NCI-H526 treated with DMSO at 0.1 percent for 48 hours (cell line): ENCODE results near the gene ANKRD10.
"Not testable (repeated sequence)": the region's sequence is repeated elsewhere in the genome, so short reads cannot be mapped to it uniquely, and the experiment has no call there.

Experiments
- DNase-seq: peaks from one replicate; lab custom pipeline; 2025; lab: John Stamatoyannopoulos, UW

The ANKRD10 gene

DNA sequence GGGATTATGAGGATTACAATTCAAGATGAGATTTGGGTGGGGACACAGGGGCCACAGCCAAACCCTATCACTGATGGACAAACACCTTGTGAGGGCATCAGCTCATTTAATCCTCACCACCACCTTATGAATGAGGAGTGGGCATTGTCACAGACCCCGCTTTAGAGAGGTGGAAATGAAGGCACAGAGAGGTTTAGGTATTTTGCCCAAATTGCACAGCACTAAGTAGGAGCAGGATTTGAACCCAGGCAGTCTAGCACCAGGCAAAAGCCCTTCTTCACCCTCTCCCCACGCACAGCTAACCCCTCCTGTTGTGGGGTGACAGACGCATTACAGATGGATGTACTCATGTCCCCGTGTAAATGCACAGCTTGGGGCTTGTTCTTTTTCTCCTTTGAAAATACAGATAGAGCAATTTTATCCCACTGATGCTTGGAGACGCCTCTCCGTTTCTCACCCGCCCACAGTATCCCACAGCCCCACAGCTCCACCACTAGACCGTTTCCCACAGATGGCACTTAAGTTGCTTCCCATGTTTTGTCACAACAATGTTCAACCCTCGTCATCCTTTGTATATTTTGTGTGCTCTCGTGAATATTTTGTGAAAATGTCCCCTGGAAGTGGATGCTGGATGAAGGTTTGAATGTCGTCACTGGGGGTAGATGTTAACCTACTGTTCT is 48.2 kb downstream of the ANKRD10 start:
- DNase-seq = no peak

DNA sequence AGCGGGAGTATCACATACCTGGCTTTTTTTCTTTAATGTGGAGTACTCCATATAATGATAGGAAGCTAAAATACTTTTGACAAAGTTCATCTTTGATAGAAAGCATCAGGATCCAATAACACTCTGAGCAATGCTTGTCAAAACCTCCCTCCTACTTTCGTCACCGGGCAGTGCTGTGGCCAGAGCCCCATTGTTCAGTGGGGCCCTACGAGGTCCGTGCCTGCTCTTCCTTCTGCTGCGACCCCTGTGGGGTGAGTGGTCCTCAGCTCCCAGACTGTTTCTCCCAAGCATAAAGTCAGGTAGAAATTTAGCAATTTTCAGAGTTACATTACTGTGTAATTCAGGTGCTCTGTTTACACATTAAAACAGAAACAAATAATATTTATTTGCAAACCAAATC is 51.2 kb downstream of the ANKRD10 start:
- DNase-seq = no peak

DNA sequence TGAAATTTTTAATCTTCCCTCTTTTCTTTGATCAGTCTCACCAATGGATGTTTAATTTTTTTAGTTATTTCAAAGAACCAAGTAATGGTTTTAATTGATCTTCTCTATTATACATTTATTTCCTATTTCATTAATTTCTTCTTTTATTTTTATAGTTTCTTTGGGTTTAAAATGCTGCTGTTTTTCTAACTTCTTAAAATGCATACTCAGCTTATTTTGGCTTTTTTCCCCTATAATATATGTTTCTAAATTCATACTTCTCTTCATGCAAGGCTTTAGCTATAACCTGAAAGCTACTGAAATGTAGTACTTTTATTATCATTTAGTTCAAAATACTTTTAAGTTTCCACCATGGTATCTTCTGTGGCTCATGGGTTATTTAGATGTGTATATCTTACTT is 53.9 kb downstream of the ANKRD10 start:
- no peak for DNase-seq

DNA sequence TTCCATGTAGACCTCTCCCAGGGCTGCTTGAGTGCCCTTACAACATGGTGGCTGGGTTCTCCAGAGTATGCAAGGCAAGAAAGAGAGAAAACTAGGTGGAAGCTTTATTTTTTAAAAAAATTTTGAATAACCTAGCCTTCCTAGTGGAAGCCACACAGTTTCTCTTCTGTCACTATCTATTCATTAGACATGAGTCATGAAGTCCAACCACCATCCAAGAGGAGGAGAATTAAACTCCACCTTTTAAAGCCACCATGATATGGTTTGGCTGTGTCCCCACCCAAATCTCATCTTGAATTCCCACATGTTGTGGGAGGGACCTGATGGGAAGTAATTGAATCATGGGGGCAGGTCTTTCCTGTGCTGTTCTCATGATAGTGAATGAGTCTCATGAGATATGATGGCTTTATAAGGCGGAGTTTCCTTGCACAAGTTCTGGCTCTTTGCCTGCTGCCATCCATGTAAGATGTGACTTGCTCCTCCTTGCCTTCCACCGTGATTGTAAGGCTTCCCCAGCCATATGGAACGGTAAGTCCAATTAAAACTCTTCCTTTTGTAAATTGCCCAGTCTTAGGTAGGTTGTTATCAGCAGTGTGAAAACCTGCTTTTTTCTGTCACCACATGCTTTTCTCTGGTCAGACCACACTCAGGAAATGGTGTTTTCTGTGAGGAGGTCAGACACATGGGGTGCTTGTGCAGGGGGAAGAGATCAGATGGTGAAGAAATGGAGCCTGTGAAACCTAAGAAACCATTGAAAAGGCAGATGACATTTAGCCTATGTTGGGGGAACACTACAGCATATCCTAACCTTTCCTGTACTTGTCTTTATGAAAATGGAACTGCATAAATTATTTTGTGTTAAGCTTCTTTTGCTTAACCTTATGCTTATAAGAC is 57.7 kb downstream of the ANKRD10 start:
- DNase-seq = no peak

DNA sequence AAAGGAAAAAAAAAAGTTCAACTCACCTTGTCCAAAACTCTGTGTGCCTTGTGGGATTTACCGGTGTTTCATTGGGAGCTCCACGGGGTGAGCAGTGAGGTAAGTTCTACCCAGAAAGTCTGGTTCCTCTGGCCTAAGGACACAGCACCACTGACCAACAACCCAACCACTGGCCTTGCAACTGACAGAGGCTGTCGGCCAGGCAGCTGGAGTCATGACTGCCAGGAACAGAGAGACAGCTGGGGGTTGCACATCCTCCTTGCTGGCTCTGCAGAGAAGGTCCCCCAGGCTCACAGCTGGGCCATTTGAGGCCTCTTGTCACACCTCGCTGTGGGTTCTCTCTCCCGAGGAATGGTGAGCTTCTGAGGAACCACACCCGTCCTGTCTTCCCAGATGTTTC is 59.5 kb downstream of the ANKRD10 start:
- DNase-seq = no peak

DNA sequence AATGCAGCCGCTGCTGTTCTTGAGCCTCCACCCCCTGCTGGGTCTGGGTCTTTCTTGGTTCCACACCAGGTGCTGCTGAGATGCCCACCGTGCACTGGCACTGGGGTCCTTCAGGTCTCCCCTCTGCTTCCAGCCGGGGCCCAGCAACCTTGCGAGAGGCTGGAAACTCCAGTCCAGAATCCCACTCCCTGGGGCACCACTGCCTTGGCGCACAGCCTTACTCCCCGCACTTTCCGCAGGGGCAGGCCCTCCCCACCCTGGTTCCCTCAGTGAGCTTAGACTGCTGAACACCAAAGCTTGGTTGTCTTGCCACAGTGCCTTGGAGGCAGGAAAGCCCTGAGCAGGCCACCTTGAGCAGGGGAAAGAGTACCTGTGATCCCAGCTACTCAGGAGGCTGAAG is 60.0 kb downstream of the ANKRD10 start:
- no peak for DNase-seq

DNA sequence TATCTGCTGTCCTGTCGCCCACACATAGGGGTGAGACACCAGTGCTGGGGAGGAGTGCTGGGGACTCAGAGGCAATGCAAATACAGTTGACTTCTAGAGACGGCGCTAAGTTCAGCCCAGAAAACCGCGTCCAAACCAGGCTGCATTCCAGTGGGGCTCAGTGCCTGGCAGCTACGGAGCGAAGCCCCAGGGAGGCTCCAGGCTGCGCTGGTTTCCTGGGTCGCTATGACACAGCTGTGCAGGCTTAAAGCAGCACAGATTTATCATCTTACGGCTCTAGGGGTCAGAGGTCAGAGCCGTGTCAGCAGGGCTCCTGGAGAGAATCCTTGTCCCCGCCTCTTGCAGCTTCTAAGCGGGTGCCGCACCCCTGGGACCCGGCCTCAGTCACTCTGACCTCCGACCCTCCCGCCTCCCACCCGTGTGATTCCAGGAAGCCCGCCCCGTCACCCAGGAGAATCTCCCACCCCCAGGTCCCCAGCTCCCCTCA is 61.6 kb downstream of the ANKRD10 start:
- DNase-seq = no peak

DNA sequence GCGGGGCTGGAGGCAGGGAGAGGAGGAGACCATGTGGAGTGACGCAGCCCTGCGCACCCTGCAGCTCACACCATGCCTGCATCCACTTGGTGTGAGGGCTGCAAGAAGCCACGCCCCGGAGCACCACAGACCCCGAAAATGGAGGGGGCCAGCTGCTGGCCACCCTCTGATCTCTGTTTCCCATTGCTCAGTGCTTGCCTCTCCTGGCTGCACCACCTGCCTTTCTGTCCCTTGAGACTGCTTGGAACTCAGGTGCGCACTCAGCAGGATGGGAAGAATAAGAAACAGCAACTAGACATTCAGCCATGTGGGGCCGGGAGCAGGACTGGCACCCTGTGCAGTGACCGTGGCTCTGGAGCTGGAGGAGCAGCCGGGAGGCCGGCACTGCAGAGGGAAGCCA is 64.0 kb downstream of the ANKRD10 start:
- DNase-seq = no peak

DNA sequence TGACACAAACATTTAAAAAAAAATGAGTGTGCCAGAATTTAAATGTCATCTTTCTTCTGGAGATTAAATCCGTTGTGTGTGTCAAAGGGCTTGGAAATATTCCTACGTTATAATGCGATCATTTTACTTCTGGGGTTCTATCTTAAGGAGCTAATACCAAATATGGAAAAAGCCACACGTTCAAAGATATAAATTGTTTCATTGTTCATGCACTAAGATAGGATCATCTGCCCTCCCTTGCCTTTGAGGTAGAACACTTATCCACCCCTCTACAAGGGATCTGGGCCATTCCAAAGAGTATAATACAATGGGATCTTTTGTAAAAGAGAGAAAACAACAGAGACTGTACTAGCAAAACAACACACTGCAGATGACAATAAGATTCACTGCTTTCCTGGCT is 64.9 kb downstream of the ANKRD10 start:
- no peak for DNase-seq

DNA sequence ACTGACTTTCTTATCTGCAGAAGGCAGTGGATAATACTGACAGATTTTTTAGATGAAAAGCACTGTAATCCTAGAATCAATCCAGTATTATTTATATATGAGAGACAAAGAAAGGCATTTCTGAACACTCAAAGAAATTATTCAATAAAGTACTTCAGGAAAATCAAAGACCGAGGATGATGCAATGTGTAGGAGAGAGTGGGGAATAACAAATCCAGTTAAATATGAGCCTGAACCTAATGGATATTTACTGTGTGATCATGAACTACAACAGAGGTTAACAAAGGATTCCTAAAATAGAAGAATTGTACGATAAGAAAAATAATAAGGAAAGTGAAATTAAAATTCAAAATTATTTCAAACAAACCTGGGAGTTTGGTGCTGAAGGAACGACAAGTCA is 69.3 kb downstream of the ANKRD10 start:
- DNase-seq = no peak

DNA sequence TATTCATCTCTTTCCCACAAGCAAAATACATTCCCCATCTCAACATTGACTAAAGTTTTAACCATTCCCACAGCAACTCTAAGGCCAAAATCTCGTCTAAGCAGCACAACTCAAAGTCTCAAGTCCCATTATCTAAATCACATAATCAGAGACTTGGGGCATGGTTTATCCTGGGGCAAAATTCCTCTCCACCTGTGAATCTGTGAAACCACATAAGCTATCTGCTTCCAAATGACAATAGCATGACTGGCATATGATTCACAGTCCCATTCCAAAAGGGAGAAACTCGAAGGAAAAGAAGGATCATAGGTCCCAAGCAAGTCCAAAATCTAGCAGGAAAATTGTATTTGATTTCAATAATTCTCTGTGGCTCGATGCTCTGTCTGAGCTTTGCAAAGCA is 73.0 kb downstream of the ANKRD10 start:
- no peak for DNase-seq

DNA sequence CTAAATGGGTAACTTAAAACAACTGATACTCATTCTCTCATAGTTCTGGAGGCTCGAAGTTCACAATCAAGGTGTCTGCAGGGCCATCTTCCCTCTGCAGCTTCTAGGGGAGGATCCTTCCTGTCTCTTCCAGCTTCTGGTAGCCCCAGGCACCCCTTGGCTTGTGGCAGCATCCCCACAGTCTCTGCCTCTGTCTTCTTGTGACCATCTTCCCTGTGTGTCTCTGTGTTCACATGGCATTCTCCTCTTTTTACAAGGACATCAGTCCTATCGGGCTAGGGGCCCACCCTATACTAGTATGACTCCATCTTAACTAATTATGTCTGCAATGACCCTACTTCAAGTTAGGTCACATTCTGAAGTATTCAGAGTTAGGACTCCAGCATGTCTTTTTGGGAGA is 73.5 kb downstream of the ANKRD10 start:
- DNase-seq = no peak

DNA sequence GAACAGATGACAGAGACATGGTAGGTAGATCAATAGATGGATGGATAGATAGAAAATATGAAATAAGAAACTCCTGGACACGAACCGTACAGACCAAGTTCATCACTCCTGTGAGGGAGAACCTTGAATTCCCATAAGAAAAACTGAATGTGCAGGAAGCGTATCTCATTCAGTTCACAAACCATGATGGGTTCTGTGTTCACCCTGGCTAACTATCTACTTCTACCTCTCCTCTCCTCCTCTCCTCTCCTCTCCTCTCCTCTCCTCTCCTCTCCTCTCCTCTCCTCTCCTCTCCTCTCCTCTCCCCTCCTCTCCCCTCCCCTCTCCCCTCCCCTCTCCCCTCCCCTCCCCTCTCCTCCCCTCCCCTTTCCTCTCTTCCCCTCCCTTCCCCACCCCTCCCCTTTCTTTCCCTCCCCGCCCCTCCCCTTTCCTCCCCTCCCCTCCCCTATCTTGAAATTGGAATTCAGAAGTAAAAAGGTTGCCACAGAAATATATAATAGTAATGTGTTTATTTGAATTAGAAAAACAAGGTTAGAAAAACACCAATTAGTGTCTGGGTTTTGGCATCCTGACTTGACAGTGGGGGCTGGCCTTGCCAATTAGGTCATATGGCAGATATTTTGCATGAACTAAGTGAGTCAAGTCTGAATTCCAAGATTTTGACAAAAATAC is 75.9 kb downstream of the ANKRD10 start:
- no peak for DNase-seq

DNA sequence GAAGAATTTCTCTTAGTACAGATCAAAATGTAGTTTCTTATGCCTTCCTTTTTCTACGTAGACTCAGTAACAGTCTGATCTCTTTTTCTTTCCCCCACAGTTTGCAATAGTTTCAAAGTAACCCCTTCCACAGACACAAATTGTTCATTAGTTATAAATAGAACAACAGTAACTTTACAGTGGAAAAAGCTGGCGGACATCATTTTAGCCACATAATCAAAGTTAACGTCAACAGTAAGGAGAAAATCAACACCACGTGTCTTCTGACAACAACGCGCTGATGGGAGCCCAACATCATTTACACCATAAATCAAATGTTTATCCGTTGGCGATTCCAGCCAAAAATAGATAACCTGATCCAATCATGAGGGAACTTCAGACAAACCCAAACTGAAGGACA is 76.8 kb downstream of the ANKRD10 start:
- DNase-seq = no peak

DNA sequence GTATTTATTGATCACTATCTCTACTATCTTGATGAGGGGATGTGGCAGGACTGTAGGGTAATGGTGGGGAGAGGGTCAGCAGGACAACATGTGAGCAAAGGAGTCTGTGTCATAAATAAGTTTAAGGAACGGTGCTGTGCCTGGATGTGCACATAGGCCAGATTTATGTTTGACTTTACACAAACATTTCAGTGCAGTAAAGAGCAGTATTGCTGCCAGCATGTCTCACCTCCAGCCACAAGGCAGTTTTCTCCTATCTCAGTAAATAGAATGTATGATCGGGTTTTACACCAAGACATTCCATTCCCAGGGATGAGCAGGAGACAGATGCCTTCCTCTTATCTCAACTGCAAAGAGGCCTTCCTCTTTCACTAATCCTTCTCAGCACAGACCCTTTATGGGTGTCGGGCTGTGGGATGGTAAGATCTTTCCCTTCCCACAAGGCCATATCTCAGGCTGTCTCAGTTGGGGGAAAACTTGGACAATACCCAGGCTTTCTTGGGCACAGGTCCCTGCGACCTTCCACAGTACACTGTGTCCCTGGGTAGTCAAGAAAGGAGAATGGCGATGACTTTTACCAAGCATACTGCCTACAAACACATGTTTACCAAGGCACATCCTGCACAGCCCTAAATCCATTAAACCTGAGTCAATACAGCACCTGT is 77.3 kb downstream of the ANKRD10 start:
- not testable (repeated sequence) for DNase-seq

DNA sequence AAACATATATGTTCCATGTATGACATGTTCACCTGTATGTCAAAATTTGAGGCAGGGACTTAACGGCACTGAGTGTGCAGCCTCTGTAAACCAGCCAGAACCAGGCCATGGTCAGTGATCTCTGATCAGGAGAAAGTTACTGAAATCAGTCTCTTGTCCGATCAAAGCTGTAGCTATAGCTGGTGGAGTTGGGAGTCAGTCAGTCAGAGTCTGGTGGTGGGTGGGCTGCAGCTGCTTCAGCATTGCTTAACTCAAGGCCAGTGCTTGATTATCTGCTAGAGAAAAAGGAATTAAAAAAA is 78.3 kb downstream of the ANKRD10 start:
- DNase-seq = no peak

DNA sequence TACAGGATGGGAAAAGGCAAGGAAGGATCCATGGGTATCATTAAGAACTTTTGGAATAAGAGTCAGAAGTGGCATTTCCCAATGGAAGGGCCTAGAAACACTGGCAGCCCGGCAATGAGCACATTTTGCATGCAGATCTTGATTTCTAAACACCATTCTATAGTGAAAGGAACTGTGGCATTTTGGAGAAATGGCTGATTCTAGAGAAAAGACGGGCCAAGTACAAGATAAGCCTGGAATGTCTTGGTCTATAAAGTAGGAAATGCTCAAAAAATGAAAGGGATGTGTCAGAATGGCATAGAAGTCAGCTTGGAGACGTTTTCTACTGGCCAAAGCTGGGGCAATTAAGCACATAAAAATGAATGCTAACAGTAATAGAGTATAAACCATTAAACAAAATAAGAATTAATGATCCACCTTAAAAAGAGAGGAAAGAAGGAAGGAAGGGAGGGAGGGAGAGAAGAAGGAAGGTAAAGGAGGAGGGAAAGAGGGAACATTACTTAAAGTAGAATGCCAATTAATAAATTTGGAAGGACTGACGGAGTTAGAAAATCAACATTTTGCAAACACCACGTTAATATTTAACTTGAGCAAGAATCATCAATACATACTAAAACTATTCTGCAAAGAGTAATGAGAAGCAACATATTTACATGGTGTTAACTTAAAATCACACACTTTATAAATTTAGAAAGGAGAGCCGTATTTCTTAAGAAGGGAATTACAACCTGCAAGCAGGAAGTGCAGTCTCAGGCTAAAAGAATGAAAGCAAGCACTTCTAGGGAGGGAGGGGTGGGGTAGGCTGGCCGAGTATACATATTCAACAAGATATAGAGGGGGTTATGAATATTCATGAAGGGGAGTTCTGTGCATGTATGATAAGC is 78.9 kb downstream of the ANKRD10 start:
- DNase-seq = no peak

DNA sequence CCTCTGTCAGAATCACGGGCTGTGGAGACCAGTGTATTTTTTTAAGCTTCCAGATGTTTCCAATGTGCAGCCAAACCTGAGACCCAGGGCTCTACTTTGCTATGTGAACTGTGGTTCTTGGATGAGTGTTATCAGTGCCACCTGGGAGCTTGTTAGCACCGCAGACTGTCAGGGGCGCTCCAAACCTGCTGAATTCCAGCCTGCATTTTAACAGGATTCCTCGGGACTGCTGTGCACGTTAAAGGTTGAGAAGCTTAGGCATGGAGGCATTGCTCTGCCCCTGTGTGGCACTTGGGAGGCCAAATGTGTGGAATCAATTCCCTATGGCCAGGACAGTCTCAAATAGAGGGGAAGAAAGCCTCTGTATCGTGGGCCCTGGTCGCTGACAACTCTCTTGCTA is 80.3 kb downstream of the ANKRD10 start:
- DNase-seq = no peak

DNA sequence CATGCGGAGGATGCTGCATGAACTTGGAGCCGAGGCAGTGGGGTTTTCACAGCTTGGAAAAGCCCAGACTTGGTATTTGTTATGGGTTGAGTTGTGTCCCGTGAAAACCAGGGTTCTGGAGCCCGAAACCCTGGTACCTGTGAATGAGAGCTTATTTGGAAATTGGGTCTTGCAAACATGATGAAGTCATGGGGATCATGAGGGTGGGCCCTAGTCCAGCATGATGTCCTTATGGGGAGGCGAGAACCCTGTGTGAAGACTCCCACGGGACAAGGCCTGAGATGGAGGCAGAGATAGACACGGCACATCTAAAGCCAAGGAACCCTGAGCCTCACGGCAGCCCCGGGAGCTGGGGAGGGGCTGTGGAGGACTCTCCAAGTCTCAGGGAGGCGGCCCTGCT is 82.3 kb downstream of the ANKRD10 start:
- DNase-seq = no peak

DNA sequence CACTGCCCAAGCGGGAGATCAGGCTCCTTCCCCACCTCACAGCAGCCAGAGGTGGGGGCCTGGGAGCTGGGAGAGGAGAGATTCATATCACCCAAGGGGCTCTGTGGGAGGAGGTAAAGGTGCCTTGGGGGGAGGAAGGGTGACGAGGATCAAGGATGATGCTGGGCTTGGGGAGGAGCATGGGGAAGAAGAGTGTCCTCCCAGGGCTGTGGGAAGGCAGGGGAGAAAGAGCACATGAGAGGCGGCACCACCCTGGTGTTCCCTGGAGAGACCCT is 82.7 kb downstream of the ANKRD10 start:
- DNase-seq = no peak

DNA sequence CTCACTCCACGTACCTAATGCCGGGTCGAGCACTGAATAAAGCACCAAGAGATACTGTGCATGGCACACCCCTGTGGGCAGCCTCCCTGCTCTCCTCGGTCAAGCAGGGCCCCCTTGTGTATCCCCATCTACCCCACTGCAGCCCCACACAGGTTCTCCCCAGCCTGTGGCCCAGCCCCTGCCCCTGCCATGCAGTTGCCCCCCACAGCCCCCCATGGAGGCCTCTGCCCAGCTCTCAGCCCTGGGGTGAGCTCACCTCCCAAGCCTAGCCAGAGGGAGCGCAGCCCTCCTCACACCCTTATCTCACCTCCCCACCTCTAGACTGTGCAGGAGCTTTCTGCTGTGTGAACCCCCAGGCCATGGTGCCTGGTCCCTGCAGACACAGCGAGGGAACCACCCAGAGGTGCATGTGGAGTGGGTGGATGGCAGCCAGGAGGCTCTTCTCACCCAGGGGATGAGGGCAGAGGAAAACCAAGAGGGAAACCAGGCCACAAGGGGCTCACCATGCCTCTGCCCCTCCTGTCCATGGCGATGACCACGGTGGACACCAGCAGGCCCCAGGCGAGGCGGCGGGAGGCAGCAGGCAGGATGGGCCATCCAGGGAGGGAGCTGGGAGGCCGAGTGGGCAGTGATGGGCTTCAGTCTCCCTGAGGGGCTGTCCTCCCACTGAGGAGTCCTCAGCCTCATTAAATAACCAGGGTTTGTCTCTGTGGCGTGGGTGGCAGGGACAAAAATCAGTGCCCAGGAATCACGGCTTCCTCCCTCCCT is 83.2 kb downstream of the ANKRD10 start:
- no peak for DNase-seq
